Fibroblast of lung (primary cell): Measurements from ENCODE around the gene ANGPT4.

Experiments
- EZH2 ChIP-seq: IDR thresholded peaks from 2 replicates; pipeline ENCODE4 v1.5.1; 2012; ENCODE audit warnings: low read length, control low read depth, mild to moderate bottlenecking; ENCODE audit errors: missing control alignments
- TF ChIP-seq, protein P1 (sequence below), 2 donors: IDR thresholded peaks in 1 of 2; conservative IDR thresholded peaks in 1 of 2; 1 replicate in 1 of 2; 2 replicates in 1 of 2; pipeline ENCODE4 v1.5.1; 2011 to 2012; ENCODE audit warnings: low read length in 2 of 2, control low read depth in 1 of 2, inconsistent platforms in 1 of 2, low read depth in 1 of 2, mild to moderate bottlenecking in 1 of 2

DNA sequence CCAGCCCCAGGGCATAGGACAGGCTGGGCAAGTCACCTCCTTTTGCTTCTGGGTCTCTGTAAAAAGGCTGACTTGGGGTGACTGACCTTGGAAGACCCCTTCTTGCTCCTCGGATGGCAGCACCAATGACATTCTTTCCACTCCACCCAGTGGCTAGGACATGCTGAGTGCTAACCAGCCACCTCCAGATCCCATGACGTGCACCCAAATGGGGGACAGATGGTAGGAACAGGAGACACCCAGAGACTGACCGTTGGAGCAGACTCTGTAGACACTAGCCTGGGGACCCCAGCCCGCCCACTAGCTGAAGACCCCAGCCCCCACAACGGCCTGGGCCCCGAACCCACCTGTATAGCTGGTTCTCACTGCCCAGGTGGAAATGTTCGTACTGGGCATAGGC, 38.3 kb downstream of the ANGPT4 start:
- TF ChIP-seq, protein P1, sequence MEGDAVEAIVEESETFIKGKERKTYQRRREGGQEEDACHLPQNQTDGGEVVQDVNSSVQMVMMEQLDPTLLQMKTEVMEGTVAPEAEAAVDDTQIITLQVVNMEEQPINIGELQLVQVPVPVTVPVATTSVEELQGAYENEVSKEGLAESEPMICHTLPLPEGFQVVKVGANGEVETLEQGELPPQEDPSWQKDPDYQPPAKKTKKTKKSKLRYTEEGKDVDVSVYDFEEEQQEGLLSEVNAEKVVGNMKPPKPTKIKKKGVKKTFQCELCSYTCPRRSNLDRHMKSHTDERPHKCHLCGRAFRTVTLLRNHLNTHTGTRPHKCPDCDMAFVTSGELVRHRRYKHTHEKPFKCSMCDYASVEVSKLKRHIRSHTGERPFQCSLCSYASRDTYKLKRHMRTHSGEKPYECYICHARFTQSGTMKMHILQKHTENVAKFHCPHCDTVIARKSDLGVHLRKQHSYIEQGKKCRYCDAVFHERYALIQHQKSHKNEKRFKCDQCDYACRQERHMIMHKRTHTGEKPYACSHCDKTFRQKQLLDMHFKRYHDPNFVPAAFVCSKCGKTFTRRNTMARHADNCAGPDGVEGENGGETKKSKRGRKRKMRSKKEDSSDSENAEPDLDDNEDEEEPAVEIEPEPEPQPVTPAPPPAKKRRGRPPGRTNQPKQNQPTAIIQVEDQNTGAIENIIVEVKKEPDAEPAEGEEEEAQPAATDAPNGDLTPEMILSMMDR (conservative IDR thresholded peaks at IDR 0.05 in 1 of 2, IDR thresholded peaks at IDR 0.05 in 1 of 2; ENCODE audit: low read depth in 1 of 2, low read length in 2 of 2) = no peak
- no peak for TF ChIP-seq EZH2
